ENCODE results near the gene TLL2. TPM values are rescaled to one million over a fixed set of nuclear protein-coding genes. Genes with fewer than 3 reads are reported as not detected.

Gene TLL2
- total RNA-seq, 1 experiment from 2014 or later: 0.11 TPM

- Histone ChIP-seq H3K9me3 (ENCODE audit: low read depth, low read length, poor library complexity, severe bottlenecking) (no peaks in the 10 kb centered on the region), H3K27me3 (replicated peaks; ENCODE audit: insufficient read depth, low read depth, low read length, poor library complexity) (peaks cover 3% of the 10 kb centered on the region), H3K36me3 (ENCODE audit: insufficient read depth, low read length, poor library complexity, severe bottlenecking) (no peaks in the 10 kb centered on the region), H3K4me3 (ENCODE audit: low read depth, low read length, poor library complexity, severe bottlenecking) (no peak overlapping the region), H3K27ac (ENCODE audit: low read depth, low read length, poor library complexity, severe bottlenecking) (no peak overlapping the region), H3K4me1 (ENCODE audit: insufficient read depth, low read length, poor library complexity, severe bottlenecking) (no peaks in the 10 kb centered on the region)
- no TSS peak for BruUV-seq (replicated peaks)
- no peak for DNase-seq (ENCODE audit: low spot score)
- TF ChIP-seq EZH2 (IDR thresholded peaks at IDR 0.05; ENCODE audit: borderline replicate concordance, low read depth, low read length, poor library complexity, severe bottlenecking): no peak
- no peak for TF ChIP-seq CTCF (conservative IDR thresholded peaks at IDR 0.05; ENCODE audit: low read depth, low read length)
- intact Hi-C loops (cut with micrococcal nuclease; ENCODE audit: unreplicated experiment): no loop called here
- ChIA-PET POLR2A (ENCODE audit: low non-redundant PET) (no interaction called here), CTCF (no interaction called here)
Measured at GRCh38 chr10:96493871-96494525, 19.7 kb downstream of the TLL2 start.

DNA sequence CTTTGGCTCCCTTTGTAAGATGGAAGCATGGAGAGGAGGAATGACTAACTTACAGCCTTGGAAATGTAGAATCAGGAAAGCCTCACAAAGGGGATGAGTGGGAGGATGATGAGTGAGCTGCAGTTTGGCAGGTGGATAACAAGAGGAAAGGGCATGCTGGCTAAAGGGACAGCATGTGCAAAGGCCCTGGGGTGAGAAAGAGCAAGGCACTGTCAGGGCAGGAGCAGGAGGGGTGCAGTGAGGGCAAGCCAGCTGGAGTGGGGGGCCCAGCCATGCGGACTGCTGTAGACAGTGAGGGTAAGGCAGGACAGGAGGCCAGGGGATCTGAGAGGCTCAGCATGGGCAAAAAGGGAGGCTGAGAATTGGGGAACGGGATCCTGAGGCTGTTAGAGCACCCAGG lies 20.5 kb downstream of the TLL2 start:
- no peak for TF ChIP-seq CTCF (conservative IDR thresholded peaks at IDR 0.05; ENCODE audit: low read depth, low read length)
- TF ChIP-seq EZH2 (IDR thresholded peaks at IDR 0.05; ENCODE audit: borderline replicate concordance, low read depth, low read length, poor library complexity, severe bottlenecking): no peak
- H3K4me1 ChIP-seq (ENCODE audit: insufficient read depth, low read length, poor library complexity, severe bottlenecking): no peaks in the 10 kb centered on the region
- CTCF ChIA-PET: no interaction called here
- H3K4me3 ChIP-seq (ENCODE audit: low read depth, low read length, poor library complexity, severe bottlenecking): no peak overlapping the region
- no peaks in the 10 kb centered on the region for H3K36me3 ChIP-seq (ENCODE audit: insufficient read depth, low read length, poor library complexity, severe bottlenecking)
- intact Hi-C loops (cut with micrococcal nuclease; ENCODE audit: unreplicated experiment): no loop called here
- peaks cover 3% of the 10 kb centered on the region for H3K27me3 ChIP-seq (replicated peaks; ENCODE audit: insufficient read depth, low read depth, low read length, poor library complexity)
- H3K27ac ChIP-seq (ENCODE audit: low read depth, low read length, poor library complexity, severe bottlenecking): no peak overlapping the region
- no peak for DNase-seq (ENCODE audit: low spot score)
- H3K9me3 ChIP-seq (ENCODE audit: low read depth, low read length, poor library complexity, severe bottlenecking): no peaks in the 10 kb centered on the region
- POLR2A ChIA-PET (ENCODE audit: low non-redundant PET): no interaction called here
- no TSS peak for BruUV-seq (replicated peaks)

GRCh38 chr10:96491303-96491702 lies 22.4 kb downstream of the TLL2 start:
- Histone ChIP-seq H3K4me1 (ENCODE audit: insufficient read depth, low read length, poor library complexity, severe bottlenecking) (no peaks in the 10 kb centered on the region), H3K36me3 (ENCODE audit: insufficient read depth, low read length, poor library complexity, severe bottlenecking) (no peaks in the 10 kb centered on the region), H3K27me3 (replicated peaks; ENCODE audit: insufficient read depth, low read depth, low read length, poor library complexity) (peaks cover 3% of the 10 kb centered on the region), H3K27ac (ENCODE audit: low read depth, low read length, poor library complexity, severe bottlenecking) (no peak overlapping the region), H3K9me3 (ENCODE audit: low read depth, low read length, poor library complexity, severe bottlenecking) (no peaks in the 10 kb centered on the region), H3K4me3 (ENCODE audit: low read depth, low read length, poor library complexity, severe bottlenecking) (no peak overlapping the region)
- TF ChIP-seq CTCF (conservative IDR thresholded peaks at IDR 0.05; ENCODE audit: low read depth, low read length) (0 out of 2 replicates have a peak, but pooled peaks have one; percentile 20), EZH2 (IDR thresholded peaks at IDR 0.05; ENCODE audit: borderline replicate concordance, low read depth, low read length, poor library complexity, severe bottlenecking) (no peak)
- ChIA-PET POLR2A (ENCODE audit: low non-redundant PET) (no interaction called here), CTCF (no interaction called here)
- intact Hi-C loops (cut with micrococcal nuclease; ENCODE audit: unreplicated experiment): no loop called here
- no peak for DNase-seq (ENCODE audit: low spot score)
- BruUV-seq (replicated peaks): no TSS peak
